ENCODE data around the gene IL17RA. TPM values are rescaled to one million over a fixed set of nuclear protein-coding genes. Genes with fewer than 3 reads are reported as not detected.
"Not testable (repeated sequence)": the region's sequence is repeated elsewhere in the genome, so short reads cannot be mapped to it uniquely, and the experiment has no call there.

Gene IL17RA
- total RNA-seq, 1 experiment from 2014 or later = 6.9 TPM

GRCh38 chr22:17140022-17140421 lies 55.2 kb downstream of the IL17RA start:
- in situ Hi-C loops (cut with HindIII; ENCODE audit: low pct_unique_long_range_greater_than_20kb, low sequenced_read_pairs) = no loop called here

GRCh38 chr22:17140826-17141766 lies 56.3 kb downstream of the IL17RA start:
- in situ Hi-C loops (cut with HindIII; ENCODE audit: low pct_unique_long_range_greater_than_20kb, low sequenced_read_pairs) = no loop called here
- no peak for DNase-seq (ENCODE audit: low read depth)

More at GRCh38 chr22:17140022-17140421, 55.2 kb downstream of the IL17RA start:
- no peak for DNase-seq (ENCODE audit: low read depth)

DNA sequence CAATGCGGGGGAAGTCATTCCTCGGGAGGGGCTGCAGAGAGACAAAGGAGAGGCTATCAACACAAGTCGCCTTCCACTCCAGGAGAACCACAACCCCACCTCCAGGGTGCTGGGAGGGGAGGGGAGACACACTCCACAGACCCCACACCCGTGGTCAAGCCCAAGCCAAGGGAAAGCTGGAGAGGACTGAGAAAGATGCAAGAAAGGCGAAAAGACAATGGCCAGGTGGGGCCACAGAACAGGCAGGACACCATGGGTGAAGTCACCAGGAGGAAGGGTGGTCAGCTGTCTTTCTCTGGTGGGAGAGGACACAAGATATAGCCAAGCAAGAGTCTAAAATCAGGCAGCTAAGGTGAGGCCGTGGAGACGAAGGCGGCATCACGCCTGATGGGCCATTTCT lies 58.3 kb downstream of the IL17RA start:
- in situ Hi-C loops (cut with HindIII; ENCODE audit: low pct_unique_long_range_greater_than_20kb, low sequenced_read_pairs) = no loop called here
- DNase-seq (ENCODE audit: low read depth) = no peak

DNA sequence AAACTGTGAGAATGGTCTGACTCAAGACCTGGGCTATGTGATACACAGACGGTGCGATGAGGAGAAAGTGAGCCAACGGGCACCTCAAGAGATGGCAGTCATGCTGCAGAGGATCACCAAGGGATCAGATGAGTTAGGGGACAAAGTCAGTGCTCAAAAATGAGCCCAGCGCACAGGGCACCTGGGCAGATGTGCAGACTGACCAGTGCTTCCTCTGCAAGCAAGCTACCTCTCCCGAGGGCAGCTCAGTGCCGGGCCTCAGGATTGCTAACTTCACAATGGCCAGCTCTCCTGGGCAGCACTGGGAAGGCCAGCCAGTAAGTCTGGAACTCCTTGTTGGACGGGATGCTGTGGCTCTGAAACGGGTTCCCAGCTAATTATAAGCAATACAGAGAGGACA lies 59.0 kb downstream of the IL17RA start:
- no peak for DNase-seq (ENCODE audit: low read depth)
- in situ Hi-C loops (cut with HindIII; ENCODE audit: low pct_unique_long_range_greater_than_20kb, low sequenced_read_pairs) = no loop called here

DNA sequence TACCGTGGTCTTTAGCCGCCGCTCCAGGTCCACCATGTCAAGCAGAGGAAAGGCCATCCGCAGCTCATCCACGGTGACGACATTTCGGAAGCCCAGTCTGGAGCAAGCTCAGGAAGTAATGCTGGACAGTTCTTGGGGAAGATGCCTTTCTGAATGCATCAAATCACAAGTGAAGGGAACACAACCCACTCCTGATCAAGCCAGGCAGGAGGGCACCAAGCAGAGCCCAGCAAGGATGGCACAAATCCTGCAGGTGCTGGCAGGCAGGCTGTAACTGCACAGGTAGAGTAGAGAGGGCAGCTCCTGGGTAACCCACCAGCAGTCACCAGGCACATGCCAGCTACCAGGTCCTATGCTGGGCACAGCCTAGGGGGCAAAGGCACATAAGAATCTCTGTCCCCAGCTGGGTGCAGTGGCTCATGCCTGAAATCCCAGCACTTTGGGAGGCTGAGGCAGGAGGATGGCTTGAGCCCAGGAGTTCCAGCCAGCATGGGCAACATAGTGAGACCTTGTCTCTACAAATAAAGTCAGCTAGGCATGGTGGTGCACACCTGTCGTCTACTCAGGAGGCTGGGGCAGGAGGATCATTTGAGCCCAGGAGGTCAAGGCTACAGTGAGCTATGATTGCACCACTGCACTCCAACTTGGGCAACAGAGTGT lies 60.4 kb downstream of the IL17RA start:
- in situ Hi-C loops (cut with HindIII; ENCODE audit: low pct_unique_long_range_greater_than_20kb, low sequenced_read_pairs) = no loop called here
- DNase-seq (ENCODE audit: low read depth) = no peak

- in situ Hi-C loops (cut with HindIII; ENCODE audit: low pct_unique_long_range_greater_than_20kb, low sequenced_read_pairs); DNase-seq (ENCODE audit: low read depth): not testable (repeated sequence)
These were observed 62.7 kb downstream of the IL17RA start for GRCh38 chr22:17147458-17147857.

GRCh38 chr22:17149076-17149815 lies 64.4 kb downstream of the IL17RA start:
- in situ Hi-C loops (cut with HindIII; ENCODE audit: low pct_unique_long_range_greater_than_20kb, low sequenced_read_pairs) = no loop called here
- DNase-seq (ENCODE audit: low read depth) = no peak

GRCh38 chr22:17152340-17152739 lies 67.5 kb downstream of the IL17RA start:
- DNase-seq (ENCODE audit: low read depth) = no peak
- in situ Hi-C loops (cut with HindIII; ENCODE audit: low pct_unique_long_range_greater_than_20kb, low sequenced_read_pairs) = no loop called here

DNA sequence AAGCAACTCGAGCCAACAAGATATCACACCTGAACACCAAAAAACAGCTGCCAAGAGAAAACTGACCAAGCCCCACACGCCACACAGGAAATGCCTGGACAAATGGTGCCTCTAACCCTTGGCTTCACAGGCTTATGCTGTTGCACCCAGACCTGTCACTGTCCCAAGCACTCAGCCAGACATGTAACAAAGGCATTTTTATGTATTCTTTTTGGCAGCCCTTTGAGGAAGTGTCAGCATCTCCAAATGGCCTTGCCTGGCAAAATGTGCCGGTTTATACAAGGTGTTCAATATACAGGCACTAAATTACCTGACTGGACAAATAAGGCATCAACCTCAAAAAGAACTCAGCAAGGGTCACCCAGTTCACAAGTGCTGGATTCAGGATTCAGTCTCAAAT lies 68.2 kb downstream of the IL17RA start:
- in situ Hi-C loops (cut with HindIII; ENCODE audit: low pct_unique_long_range_greater_than_20kb, low sequenced_read_pairs) = no loop called here
- no peak for DNase-seq (ENCODE audit: low read depth)

- DNase-seq (ENCODE audit: low read depth) = no peak
- in situ Hi-C loops (cut with HindIII; ENCODE audit: low pct_unique_long_range_greater_than_20kb, low sequenced_read_pairs) = no loop called here
These were observed 71.1 kb downstream of the IL17RA start for GRCh38 chr22:17155941-17156340.

GRCh38 chr22:17157714-17158113 lies 72.9 kb downstream of the IL17RA start:
- in situ Hi-C loops (cut with HindIII; ENCODE audit: low pct_unique_long_range_greater_than_20kb, low sequenced_read_pairs) = no loop called here
- DNase-seq (ENCODE audit: low read depth) = no peak

DNA sequence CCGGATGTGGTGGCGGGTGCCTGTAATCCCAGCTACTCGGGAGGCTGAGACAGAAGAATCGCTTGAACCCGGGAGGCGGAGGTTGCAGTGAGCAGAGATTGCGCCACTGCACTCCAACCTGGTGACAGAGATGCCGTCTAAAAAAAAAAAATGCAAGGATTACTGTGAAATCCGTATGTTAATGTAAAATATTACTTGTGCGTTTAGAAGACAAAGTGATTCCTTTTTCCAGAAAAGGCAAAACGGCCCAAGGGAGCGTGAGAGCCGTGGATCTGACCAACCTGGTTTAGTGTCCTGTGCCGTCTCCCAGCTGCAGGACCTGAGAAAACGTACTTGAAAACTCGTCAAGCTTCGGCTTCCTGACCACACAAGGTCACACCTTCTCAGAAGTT lies 73.4 kb downstream of the IL17RA start:
- in situ Hi-C loops (cut with HindIII; ENCODE audit: low pct_unique_long_range_greater_than_20kb, low sequenced_read_pairs) = no loop called here
- no peak for DNase-seq (ENCODE audit: low read depth)

DNA sequence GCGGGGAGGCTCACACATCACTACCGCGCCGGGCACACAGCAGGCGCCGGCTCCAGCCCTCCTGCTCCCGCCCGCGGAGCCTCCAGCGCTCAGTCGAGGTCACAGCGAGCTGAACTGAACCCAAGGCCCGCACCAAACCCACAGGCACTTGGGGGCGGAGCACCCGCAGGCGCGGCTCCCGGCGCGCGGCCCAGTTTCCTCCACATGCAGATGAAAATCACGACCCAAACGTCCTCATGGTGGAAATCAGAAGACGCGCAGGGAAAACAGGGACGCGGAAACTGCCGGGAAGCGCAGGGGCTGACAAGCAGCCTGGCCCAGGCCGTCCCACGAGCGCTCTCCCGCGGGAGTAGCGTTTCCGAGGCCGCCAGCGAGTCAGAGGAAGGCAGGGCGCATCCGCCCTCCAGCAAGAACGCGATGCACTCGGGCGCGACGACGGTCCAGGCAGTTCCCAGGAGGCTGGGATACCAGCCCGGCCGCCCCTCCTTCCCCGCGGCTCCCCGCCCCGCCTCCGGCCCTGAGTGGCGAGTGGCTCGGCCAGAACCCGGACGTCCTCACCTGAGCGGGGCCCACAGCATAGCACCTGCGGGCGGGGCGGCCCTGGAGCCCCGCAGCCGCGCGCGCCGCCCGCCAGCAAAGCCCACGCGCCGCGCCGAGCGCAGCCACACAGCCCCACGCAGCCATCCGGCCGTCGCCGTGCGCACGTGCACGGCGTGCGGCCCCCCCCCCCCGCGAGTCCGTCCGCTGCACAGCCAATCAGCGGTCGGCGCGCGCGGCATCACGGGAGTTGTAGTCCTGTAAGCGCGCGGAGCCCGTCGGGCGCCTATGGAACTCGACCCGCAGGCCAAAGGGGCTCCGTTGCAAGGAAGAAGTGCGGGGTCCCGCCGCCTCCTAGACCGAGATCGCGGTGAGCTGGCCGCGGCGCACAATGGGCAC lies 74.0 kb downstream of the IL17RA start, which contains the start of gene HDHD5:
Gene HDHD5, minus strand, starts transcription at position 710 of the 936 bp plus-strand sequence. Its CDS starts 26 bp downstream, at position 684.
- peak; percentile 94 for DNase-seq (ENCODE audit: low read depth)
- in situ Hi-C loops (cut with HindIII; ENCODE audit: low pct_unique_long_range_greater_than_20kb, low sequenced_read_pairs) = no loop called here

DNA sequence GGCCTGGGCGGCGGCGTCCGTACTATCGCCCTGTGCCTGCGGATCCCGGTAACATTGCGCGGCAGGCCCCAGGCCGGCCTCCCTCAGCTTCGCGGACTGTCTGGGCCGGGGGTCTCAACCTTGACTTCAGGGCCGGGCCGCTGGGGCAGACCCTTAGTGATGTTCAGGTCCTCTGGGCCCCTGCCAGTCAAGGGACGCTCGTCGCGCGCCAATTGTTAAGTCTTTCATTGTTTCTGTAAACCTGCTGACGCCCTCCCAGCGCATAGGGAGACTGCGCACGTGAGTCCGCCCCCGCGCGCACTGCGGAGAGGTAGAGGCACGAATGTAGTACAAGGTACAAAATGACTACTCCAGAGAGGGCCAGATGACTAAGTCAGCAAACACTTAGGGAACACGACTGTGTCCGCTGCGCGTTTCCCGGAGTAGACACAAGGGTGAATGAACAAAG lies 74.7 kb downstream of the IL17RA start:
- DNase-seq (ENCODE audit: low read depth) = peak; percentile 74
- in situ Hi-C loops (cut with HindIII; ENCODE audit: low pct_unique_long_range_greater_than_20kb, low sequenced_read_pairs) = no loop called here

DNA sequence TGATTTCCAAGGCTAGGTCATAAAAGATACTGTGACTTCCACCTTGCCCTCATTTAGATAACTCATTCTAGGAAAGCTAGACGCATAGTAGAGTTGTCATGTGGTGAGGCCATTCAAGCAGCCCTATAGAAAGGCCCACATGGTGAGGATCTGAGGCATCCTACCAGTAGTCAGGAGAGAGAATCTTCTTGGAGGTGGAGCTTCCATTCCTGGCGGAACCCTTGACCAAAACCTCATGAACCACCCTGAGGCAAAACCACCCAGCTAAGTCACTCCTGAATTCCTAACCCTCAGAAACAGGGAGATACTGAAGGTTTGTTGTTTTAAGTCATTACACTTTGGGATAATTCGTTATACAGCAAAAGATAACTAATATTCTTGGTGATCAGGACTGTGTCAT lies 77.2 kb downstream of the IL17RA start:
- in situ Hi-C loops (cut with HindIII; ENCODE audit: low pct_unique_long_range_greater_than_20kb, low sequenced_read_pairs) = no loop called here

DNA sequence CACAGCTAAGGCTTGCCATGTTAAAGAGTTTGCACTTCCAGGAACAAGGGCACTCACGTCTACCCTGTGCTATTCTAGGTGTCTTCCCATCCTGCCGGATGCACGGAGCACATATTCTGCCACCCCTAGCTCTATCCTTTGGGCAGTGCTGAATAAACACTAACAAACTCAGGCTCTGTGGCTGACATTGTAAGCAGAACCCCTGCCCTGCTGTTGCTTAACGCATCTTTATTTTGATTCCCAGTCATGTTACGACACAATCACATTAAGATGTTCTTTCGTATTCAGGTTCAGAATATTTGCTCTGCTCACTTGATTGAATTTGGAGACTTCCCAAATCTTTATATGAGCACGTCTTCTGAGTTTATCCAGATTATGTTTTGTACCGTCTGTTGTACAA lies 77.9 kb downstream of the IL17RA start:
- in situ Hi-C loops (cut with HindIII; ENCODE audit: low pct_unique_long_range_greater_than_20kb, low sequenced_read_pairs) = no loop called here

More for the DNA sequence above, 77.2 kb downstream of the IL17RA start:
- DNase-seq (ENCODE audit: low read depth) = no peak

DNA sequence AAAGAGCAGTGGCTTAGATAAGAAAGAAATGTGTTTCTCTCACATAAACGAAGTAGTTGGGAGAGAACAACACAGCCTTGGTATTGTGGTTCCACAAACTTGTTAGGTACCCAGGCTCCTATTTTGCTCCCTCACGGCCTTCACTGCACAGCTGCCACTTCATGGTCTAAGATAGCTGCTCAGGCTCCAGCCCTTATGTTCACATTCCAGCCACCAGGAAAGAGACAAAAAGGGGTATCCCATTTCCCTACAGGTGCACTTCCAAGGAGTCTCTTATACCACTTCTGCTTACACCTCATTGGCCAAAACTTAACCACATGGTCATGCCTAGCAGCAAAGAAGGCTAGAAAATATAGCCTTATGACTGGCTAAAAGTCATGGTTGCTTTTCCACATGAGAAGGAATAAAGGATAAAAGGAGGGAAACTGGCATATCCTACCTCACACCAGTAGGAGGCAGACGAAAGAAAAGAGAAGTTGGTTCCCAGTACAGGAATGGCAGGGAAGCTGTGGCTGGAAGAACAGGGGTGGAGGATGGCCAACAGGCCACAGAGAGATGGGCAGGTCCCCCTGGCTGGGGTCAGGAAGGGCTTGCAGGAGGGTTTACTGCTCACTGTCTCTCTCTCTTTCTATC lies 79.7 kb downstream of the IL17RA start:
- DNase-seq (ENCODE audit: low read depth) = no peak
- in situ Hi-C loops (cut with HindIII; ENCODE audit: low pct_unique_long_range_greater_than_20kb, low sequenced_read_pairs) = no loop called here

More for the DNA sequence above, 77.9 kb downstream of the IL17RA start:
- no peak for DNase-seq (ENCODE audit: low read depth)

All from Caki2 (cell line).